Liver (tissue), 9 donors: ENCODE results near the gene PREX1. TPM values are rescaled to one million over a fixed set of nuclear protein-coding genes. Genes with fewer than 3 reads are reported as not detected.

Experiments
- DNase-seq: peaks from one replicate; pipeline ENCODE4 v3.0.0-alpha.2; 2017; ENCODE audit warnings: low spot score
- H3K27ac ChIP-seq, 2 donors: one replicate each; pipeline ENCODE4 v1.7.0; 2013; ENCODE audit warnings: inconsistent platforms in 2 of 2, low read length in 2 of 2, control low read depth in 1 of 2, low read depth in 1 of 2, mild to moderate bottlenecking in 1 of 2
- H3K27me3 ChIP-seq, 4 donors: one replicate each; pipeline versions ENCODE4 v1.6.1 to v1.7.0; 2013; ENCODE audit warnings: low read length in 3 of 4, inconsistent platforms in 1 of 4, mild to moderate bottlenecking in 1 of 4, moderate library complexity in 1 of 4; ENCODE audit not compliant: control insufficient read depth in 4 of 4, insufficient read depth in 4 of 4
- H3K36me3 ChIP-seq, 4 donors: one replicate each; pipeline versions ENCODE4 v1.6.1 to v1.7.0; 2013; ENCODE audit warnings: low read length in 3 of 4, mild to moderate bottlenecking in 3 of 4, low read depth in 1 of 4, moderate library complexity in 1 of 4; ENCODE audit not compliant: control insufficient read depth in 4 of 4, insufficient read depth in 3 of 4
- H3K4me1 ChIP-seq, 4 donors: one replicate each; pipeline versions ENCODE4 v1.6.1 to v1.7.0; 2013; ENCODE audit warnings: low read length in 3 of 4, mild to moderate bottlenecking in 3 of 4, moderate library complexity in 1 of 4; ENCODE audit not compliant: control insufficient read depth in 4 of 4, insufficient read depth in 4 of 4
- H3K4me3 ChIP-seq, 3 donors: one replicate each; pipeline versions ENCODE4 v1.6.1 to v1.7.0; 2013; ENCODE audit warnings: low read length in 3 of 3, control low read depth in 1 of 3, low read depth in 1 of 3, mild to moderate bottlenecking in 1 of 3
- H3K9ac ChIP-seq, 2 donors: one replicate each; pipeline ENCODE4 v1.7.0; 2013; ENCODE audit warnings: low read length in 2 of 2, mild to moderate bottlenecking in 2 of 2, moderate library complexity in 2 of 2, control low read depth in 1 of 2, low read depth in 1 of 2
- H3K9me3 ChIP-seq, 4 donors: one replicate each; pipeline versions ENCODE4 v1.6.1 to v1.7.0; 2013; ENCODE audit warnings: low read length in 3 of 4; ENCODE audit not compliant: control insufficient read depth in 4 of 4
- ATF3 ChIP-seq: IDR thresholded peaks from 2 replicates; pipeline ENCODE4 v1.6.1; 2016; ENCODE audit warnings: antibody characterized with exemption
- EGR1 ChIP-seq, 2 donors: IDR thresholded peaks; 2 replicates each; pipeline ENCODE4 v1.6.1; 2016 to 2018; ENCODE audit warnings: antibody characterized with exemption in 2 of 2, low read depth in 2 of 2
- FOXA1 ChIP-seq: IDR thresholded peaks from 2 replicates; pipeline ENCODE4 v1.6.1; 2016; ENCODE audit warnings: antibody characterized with exemption
- FOXA2 ChIP-seq: IDR thresholded peaks from 2 replicates; pipeline ENCODE4 v1.6.1; 2016; ENCODE audit warnings: antibody characterized with exemption
- GABPA ChIP-seq, 2 donors: IDR thresholded peaks in 1 of 2; conservative IDR thresholded peaks in 1 of 2; 2 replicates each; pipeline ENCODE4 v1.6.1; 2016; ENCODE audit warnings: antibody characterized with exemption in 2 of 2, mild to moderate bottlenecking in 1 of 2, moderate library complexity in 1 of 2
- HNF4A ChIP-seq, 2 donors: conservative IDR thresholded peaks; 2 replicates each; pipeline ENCODE4 v1.6.1; 2016; ENCODE audit warnings: antibody characterized with exemption in 2 of 2, mild to moderate bottlenecking in 2 of 2
- HNF4G ChIP-seq: IDR thresholded peaks from 2 replicates; pipeline ENCODE4 v1.6.1; 2016; ENCODE audit warnings: antibody characterized with exemption
- JUND ChIP-seq, 2 donors: IDR thresholded peaks; 2 replicates each; pipeline ENCODE4 v1.6.1; 2016; ENCODE audit warnings: antibody characterized with exemption in 2 of 2
- MAX ChIP-seq: IDR thresholded peaks from 2 replicates; pipeline ENCODE4 v1.6.1; 2016; ENCODE audit warnings: antibody characterized with exemption
- RAD21 ChIP-seq, 2 donors: IDR thresholded peaks; 2 replicates each; pipeline ENCODE4 v1.6.1; 2016; ENCODE audit warnings: antibody characterized with exemption in 2 of 2, mild to moderate bottlenecking in 2 of 2
- RXRA ChIP-seq, 2 donors: IDR thresholded peaks; 2 replicates each; pipeline ENCODE4 v1.6.1; 2017 to 2018; ENCODE audit warnings: antibody characterized with exemption in 2 of 2, mild to moderate bottlenecking in 1 of 2
- SP1 ChIP-seq: IDR thresholded peaks from 2 replicates; pipeline ENCODE4 v1.6.1; 2018; ENCODE audit warnings: antibody characterized with exemption, mild to moderate bottlenecking
- TAF1 ChIP-seq: conservative IDR thresholded peaks from 2 replicates; pipeline ENCODE4 v1.6.1; 2016; ENCODE audit warnings: antibody characterized with exemption, mild to moderate bottlenecking
- YY1 ChIP-seq: IDR thresholded peaks from 2 replicates; pipeline ENCODE4 v1.6.1; 2016; ENCODE audit warnings: antibody characterized with exemption, mild to moderate bottlenecking
- ZBTB33 ChIP-seq: IDR thresholded peaks from 2 replicates; pipeline ENCODE4 v1.6.1; 2016; ENCODE audit warnings: antibody characterized with exemption
- WGBS: extraction: QIAGEN DNeasy Blood & Tissue Kit; methylation state at CpG from one replicate; pipeline ENCODE4 v1.1.7; 2013; 5-methylcytosine and 5-hydroxymethylcytosine counted together
- polyA plus RNA-seq, 2 donors: library from polyadenylated mRNA; stranded (reverse) in 1 of 2; unstranded in 1 of 2; fragments of 200-250 nt in 1 of 2; fragments of >200 nt in 1 of 2; fragmentation: Nextera tagmentation in 1 of 2; extraction: Ambion mirVana in 1 of 2; gene quantifications; one replicate each; pipeline versions ENCODE4 v1.2.1 to v1.2.3, GENCODE V29; 2013 to 2015
- total RNA-seq, 2 donors: library from RNA; depleted of rRNA; stranded (reverse); fragments of >200 nt; gene quantifications; one replicate each; pipeline ENCODE4 v1.2.3, GENCODE V29; 2014
- TF ChIP-seq, protein P1 (sequence below): IDR thresholded peaks from 2 replicates; pipeline ENCODE4 v1.6.1; 2016; ENCODE audit warnings: antibody characterized with exemption, mild to moderate bottlenecking
- TF ChIP-seq, protein P2 (sequence below): fragments of 150-350 bp; IDR thresholded peaks from 2 replicates; pipeline ENCODE4 v1.5.1; 2017; ENCODE audit warnings: improper control_type of control experiment, low read depth, low read length; ENCODE audit not compliant: missing input control
- donor health status: healthy.
- donor health status: healthy.
- donor health status: healthy.
- donor health status: healthy.
- donor health status: healthy.

Gene PREX1
- total and polyA plus RNA-seq, 4 donors = 2.2 to 18.0 (median 10.8) TPM

GRCh38 chr20:48683467-48684175 lies 144.2 kb downstream of the PREX1 start:
- WGBS = 79% methylated on average over 12 of the region's 12 CpGs
- H3K9ac ChIP-seq = no peak overlapping the region

DNA sequence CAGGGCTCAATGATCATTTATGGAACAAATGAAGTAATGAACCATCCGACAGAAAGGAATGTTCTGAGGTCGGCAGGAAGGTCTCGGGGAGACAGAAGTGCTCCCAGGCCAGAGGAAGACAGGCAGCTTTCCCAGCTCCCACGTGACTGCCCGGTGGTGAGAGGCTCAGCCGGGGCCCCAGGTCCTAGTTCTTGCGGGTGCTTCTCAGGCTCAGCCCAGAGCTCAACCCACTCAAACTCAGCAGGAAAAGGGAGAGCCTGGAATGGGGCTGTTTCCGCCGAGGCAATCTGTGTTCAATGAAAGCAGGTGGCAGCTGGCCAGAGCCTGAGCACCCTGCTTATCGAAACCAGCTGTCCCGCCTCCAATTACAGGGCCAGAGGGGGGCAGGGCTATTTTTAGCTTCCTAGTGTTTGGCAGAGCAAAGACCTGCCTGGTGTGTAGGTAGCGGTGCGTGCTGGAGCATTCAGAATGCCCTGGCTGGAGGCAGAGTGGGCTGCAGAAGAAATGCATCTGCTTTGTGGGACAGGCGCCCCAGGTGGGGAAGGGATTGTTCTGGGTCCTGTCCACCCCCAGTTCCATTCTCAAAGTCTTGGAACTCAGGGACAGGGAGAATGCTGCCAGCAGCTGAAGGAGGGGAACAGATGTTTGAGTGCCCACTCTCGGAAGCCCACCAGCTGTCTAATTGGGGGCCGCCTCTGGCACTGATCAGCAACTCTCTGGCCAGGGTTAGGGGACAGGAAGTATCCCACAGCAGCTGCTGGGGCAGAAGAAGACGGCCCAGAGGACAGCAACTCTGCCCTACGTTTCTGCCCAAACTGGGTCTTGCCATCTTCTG lies 145.1 kb downstream of the PREX1 start:
- DNase-seq = peak; percentile 74
- H3K27me3 ChIP-seq = no peaks in the 10 kb centered on the region
- H3K9me3 ChIP-seq = no peaks in the 10 kb centered on the region
- H3K4me1 ChIP-seq = peaks cover 5 to 34% (median 17%) of the 10 kb centered on the region in 4 donors
- peak overlapping the region; percentile 38 to 45 for H3K27ac ChIP-seq
- H3K9ac ChIP-seq = no peak overlapping the region
- H3K4me3 ChIP-seq = no peak overlapping the region
- H3K36me3 ChIP-seq = peaks cover 0 to 4% (median 0%) of the 10 kb centered on the region in 4 donors
- 25% methylated on average over 18 of the region's 18 CpGs for WGBS
- no peak for TF ChIP-seq TAF1
- TF ChIP-seq EGR1 (IDR thresholded peaks at IDR 0.05; ENCODE audit: low read depth in 2 of 2) = no peak
- no peak for TF ChIP-seq FOXA1
- peak in 1 of 2 donors; percentile 57 for TF ChIP-seq RAD21 (IDR thresholded peaks at IDR 0.05)
- peak; percentile 51 to 57 for TF ChIP-seq RXRA (IDR thresholded peaks at IDR 0.05)
- TF ChIP-seq HNF4A (conservative IDR thresholded peaks at IDR 0.05) = peak; percentile 38 to 46
- TF ChIP-seq SP1 = peak; percentile 74
- no peak for TF ChIP-seq GABPA (IDR thresholded peaks at IDR 0.05 in 1 of 2, conservative IDR thresholded peaks at IDR 0.05 in 1 of 2)
- TF ChIP-seq, protein P1, sequence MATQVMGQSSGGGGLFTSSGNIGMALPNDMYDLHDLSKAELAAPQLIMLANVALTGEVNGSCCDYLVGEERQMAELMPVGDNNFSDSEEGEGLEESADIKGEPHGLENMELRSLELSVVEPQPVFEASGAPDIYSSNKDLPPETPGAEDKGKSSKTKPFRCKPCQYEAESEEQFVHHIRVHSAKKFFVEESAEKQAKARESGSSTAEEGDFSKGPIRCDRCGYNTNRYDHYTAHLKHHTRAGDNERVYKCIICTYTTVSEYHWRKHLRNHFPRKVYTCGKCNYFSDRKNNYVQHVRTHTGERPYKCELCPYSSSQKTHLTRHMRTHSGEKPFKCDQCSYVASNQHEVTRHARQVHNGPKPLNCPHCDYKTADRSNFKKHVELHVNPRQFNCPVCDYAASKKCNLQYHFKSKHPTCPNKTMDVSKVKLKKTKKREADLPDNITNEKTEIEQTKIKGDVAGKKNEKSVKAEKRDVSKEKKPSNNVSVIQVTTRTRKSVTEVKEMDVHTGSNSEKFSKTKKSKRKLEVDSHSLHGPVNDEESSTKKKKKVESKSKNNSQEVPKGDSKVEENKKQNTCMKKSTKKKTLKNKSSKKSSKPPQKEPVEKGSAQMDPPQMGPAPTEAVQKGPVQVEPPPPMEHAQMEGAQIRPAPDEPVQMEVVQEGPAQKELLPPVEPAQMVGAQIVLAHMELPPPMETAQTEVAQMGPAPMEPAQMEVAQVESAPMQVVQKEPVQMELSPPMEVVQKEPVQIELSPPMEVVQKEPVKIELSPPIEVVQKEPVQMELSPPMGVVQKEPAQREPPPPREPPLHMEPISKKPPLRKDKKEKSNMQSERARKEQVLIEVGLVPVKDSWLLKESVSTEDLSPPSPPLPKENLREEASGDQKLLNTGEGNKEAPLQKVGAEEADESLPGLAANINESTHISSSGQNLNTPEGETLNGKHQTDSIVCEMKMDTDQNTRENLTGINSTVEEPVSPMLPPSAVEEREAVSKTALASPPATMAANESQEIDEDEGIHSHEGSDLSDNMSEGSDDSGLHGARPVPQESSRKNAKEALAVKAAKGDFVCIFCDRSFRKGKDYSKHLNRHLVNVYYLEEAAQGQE = no peak
- TF ChIP-seq ATF3 = no peak
- no peak for TF ChIP-seq ZBTB33
- TF ChIP-seq, protein P2, sequence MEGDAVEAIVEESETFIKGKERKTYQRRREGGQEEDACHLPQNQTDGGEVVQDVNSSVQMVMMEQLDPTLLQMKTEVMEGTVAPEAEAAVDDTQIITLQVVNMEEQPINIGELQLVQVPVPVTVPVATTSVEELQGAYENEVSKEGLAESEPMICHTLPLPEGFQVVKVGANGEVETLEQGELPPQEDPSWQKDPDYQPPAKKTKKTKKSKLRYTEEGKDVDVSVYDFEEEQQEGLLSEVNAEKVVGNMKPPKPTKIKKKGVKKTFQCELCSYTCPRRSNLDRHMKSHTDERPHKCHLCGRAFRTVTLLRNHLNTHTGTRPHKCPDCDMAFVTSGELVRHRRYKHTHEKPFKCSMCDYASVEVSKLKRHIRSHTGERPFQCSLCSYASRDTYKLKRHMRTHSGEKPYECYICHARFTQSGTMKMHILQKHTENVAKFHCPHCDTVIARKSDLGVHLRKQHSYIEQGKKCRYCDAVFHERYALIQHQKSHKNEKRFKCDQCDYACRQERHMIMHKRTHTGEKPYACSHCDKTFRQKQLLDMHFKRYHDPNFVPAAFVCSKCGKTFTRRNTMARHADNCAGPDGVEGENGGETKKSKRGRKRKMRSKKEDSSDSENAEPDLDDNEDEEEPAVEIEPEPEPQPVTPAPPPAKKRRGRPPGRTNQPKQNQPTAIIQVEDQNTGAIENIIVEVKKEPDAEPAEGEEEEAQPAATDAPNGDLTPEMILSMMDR = no peak
- TF ChIP-seq MAX = no peak
- TF ChIP-seq YY1 = no peak
- TF ChIP-seq HNF4G = no peak
- TF ChIP-seq FOXA2 = no peak
- TF ChIP-seq JUND (IDR thresholded peaks at IDR 0.05) = no peak

More at GRCh38 chr20:48683467-48684175, 144.2 kb downstream of the PREX1 start:
- Histone ChIP-seq H3K4me1 (peaks cover 5 to 34% (median 17%) of the 10 kb centered on the region in 4 donors), H3K4me3 (no peak overlapping the region), H3K36me3 (peaks cover 0 to 4% (median 0%) of the 10 kb centered on the region in 4 donors), H3K9me3 (no peaks in the 10 kb centered on the region), H3K27ac (no peak overlapping the region), H3K27me3 (no peaks in the 10 kb centered on the region)
- no peak for TF ChIP-seq SP1
- TF ChIP-seq, protein P2 = no peak
- no peak for TF ChIP-seq YY1
- no peak for TF ChIP-seq RXRA (IDR thresholded peaks at IDR 0.05)
- no peak for TF ChIP-seq FOXA2
- TF ChIP-seq RAD21 (IDR thresholded peaks at IDR 0.05) = no peak
- no peak for TF ChIP-seq EGR1 (IDR thresholded peaks at IDR 0.05; ENCODE audit: low read depth in 2 of 2)
- no peak for TF ChIP-seq TAF1
- no peak for DNase-seq
